Kidney (tissue), 14 donors: ENCODE data around the gene STK26. TPM values are rescaled to one million over a fixed set of nuclear protein-coding genes. Genes with fewer than 3 reads are reported as not detected.

Source experiments
- DNase-seq, 5 donors: peaks; one replicate each; pipeline ENCODE4 v3.0.0-alpha.2; 2013 to 2020
- FAIRE-seq: peaks from 2 replicates; lab custom pipeline; 2012; peaks lifted over from hg19 to GRCh38; lab: Jason Lieb, UNC
- H3K27ac ChIP-seq, 2 donors: one replicate each; pipeline ENCODE4 v1.7.0; 2013; ENCODE audit warnings: low read depth in 2 of 2, low read length in 2 of 2, inconsistent platforms in 1 of 2
- H3K27me3 ChIP-seq: one replicate; pipeline ENCODE4 v1.7.1; 2013; ENCODE audit warnings: low read length, inconsistent platforms; ENCODE audit not compliant: control insufficient read depth, insufficient read depth
- H3K36me3 ChIP-seq, 3 donors: one replicate each; pipeline versions ENCODE4 v1.7.0 to v1.7.1; 2013; ENCODE audit warnings: low read length in 3 of 3, control low read depth in 1 of 3, inconsistent platforms in 1 of 3; ENCODE audit not compliant: insufficient read depth in 3 of 3, control insufficient read depth in 2 of 3
- H3K4me1 ChIP-seq, 3 donors: one replicate each; pipeline versions ENCODE4 v1.7.0 to v1.7.1; 2013; ENCODE audit warnings: low read length in 3 of 3, inconsistent platforms in 1 of 3, low read depth in 1 of 3; ENCODE audit not compliant: control insufficient read depth in 2 of 3, insufficient read depth in 2 of 3
- H3K4me3 ChIP-seq, 3 donors: one replicate each; pipeline versions ENCODE4 v1.7.0 to v1.8.1; 2013; ENCODE audit warnings: low read length in 3 of 3, control low read depth in 1 of 3, inconsistent platforms in 1 of 3
- H3K9ac ChIP-seq, 3 donors: one replicate each; pipeline versions ENCODE4 v1.7.0 to v1.7.1; 2013; ENCODE audit warnings: low read length in 3 of 3, control low read depth in 1 of 3, inconsistent platforms in 1 of 3
- H3K9me3 ChIP-seq, 3 donors: one replicate each; pipeline versions ENCODE4 v1.7.0 to v1.7.1; 2013; ENCODE audit warnings: low read length in 3 of 3, control low read depth in 1 of 3, inconsistent platforms in 1 of 3; ENCODE audit not compliant: control insufficient read depth in 2 of 3, insufficient read depth in 1 of 3
- intact Hi-C: fragments of 100-400 bp; cut with DNase I; formaldehyde crosslinking; loops from one replicate; pipeline ENCODE4 v1.11.1; 2022
- polyA plus RNA-seq: library from polyadenylated mRNA; stranded (reverse); fragments of 350-450 nt; fragmentation: Illumina TruSeq; extraction: RNeasy Lipid Tissue Mini Kit (QIAGEN cat#74804); gene quantifications from one replicate; pipeline ENCODE4 v1.2.3, GENCODE V29; 2014; ENCODE audit warnings: low read depth, low replicate concordance; ENCODE audit not compliant: insufficient read depth
- total RNA-seq: library from RNA; stranded (reverse); fragmentation: NEBNext Ultra II Directional; extraction: Animal tissue kit (Norgen Biotek cat#: 25700); gene quantifications from one replicate; pipeline ENCODE4 v1.2.1, GENCODE V29; 2021
- TF ChIP-seq, protein P1 (sequence below): IDR thresholded peaks from 3 replicates; pipeline ENCODE4 v1.5.1; 2012; ENCODE audit warnings: mild to moderate bottlenecking, moderate library complexity, borderline replicate concordance; ENCODE audit not compliant: insufficient read depth; ENCODE audit errors: extremely low read depth
- donor health status: control.
- donor health status: control.
- donor health status: control.
- donor health status: control.
- donor health status: control.
- donor health status: DM: yes; HTN: yes; CAD: no.
- donor health status: Normal renal cell carcinoma (clear cell type).

Gene STK26
- total and polyA plus RNA-seq, 2 donors from 2014 or later = 2.4 to 4.3 TPM

DNA sequence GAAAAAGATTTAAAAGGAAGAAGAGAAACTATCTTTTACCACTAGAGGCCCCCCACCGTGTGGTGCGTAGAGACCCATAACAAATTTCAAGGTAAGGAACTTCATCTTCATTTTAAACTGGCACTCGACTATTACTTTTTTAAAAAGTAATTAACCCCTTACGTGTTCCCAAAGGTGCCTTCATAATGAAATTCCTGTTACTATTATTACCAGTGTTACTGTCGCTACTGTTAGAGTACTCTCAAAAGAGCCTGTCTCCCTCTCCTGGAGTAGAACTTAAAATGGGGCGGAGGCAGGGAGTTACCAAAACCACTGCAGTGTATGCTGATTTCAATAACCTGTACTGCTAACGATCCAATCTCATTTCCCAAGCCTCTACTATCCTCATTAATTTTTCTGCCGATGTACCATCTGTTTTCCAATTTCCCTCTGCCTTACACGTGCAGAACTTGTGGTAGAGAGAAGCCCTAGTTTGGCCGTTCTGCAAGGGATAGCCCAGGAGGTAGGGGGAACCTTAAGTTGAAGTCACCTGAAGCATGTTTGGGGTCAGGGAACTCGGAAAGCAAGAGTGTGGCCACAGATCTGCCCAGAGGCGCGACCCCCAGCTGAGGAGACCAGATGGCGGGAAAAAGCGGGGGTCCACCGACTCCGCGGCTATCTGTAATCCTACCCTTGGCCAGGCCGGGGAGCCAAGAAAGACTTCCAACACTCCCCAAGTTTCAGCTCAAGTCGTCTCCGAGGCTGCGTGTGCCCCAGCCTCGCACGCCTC, 720 bp upstream of the STK26 start:
- Histone ChIP-seq H3K4me3 (peak overlapping the region; percentile 29 to 63 (median 30)), H3K36me3 (no peaks in the 10 kb centered on the region), H3K9ac (no peak overlapping the region), H3K27me3 (peaks cover 10% of the 10 kb centered on the region), H3K9me3 (no peaks in the 10 kb centered on the region), H3K4me1 (no peaks in the 10 kb centered on the region), H3K27ac (no peak overlapping the region)
- TF ChIP-seq, protein P1, sequence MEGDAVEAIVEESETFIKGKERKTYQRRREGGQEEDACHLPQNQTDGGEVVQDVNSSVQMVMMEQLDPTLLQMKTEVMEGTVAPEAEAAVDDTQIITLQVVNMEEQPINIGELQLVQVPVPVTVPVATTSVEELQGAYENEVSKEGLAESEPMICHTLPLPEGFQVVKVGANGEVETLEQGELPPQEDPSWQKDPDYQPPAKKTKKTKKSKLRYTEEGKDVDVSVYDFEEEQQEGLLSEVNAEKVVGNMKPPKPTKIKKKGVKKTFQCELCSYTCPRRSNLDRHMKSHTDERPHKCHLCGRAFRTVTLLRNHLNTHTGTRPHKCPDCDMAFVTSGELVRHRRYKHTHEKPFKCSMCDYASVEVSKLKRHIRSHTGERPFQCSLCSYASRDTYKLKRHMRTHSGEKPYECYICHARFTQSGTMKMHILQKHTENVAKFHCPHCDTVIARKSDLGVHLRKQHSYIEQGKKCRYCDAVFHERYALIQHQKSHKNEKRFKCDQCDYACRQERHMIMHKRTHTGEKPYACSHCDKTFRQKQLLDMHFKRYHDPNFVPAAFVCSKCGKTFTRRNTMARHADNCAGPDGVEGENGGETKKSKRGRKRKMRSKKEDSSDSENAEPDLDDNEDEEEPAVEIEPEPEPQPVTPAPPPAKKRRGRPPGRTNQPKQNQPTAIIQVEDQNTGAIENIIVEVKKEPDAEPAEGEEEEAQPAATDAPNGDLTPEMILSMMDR = no peak
- FAIRE-seq (no peak), DNase-seq (peak in 1 of 5 donors; percentile 58)
- intact Hi-C loops = no loop called here

DNA sequence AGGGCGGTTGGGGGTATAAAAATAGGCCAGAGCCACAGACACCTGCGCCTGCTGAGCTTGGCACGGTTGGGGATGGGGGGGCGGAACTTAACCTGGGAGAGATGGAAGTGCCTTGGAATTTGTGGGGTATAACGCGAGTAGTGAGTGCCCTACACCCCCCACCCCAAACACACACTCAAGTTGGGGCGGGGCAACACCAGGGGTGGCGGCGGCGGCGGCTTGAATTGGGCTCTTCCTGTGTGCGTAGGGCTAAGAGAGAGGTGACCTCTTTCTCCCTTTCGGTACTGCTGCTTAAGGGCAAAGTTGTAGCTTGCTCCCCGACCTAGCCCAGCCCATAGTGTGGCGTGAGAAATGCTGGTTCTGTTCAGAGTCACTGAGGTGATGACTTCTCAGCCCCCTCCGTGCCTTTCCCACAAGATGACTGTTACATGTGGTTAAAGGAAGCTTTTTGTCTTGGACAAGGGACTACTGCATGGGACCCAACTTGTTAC, 839 bp downstream of the STK26 start:
- TF ChIP-seq, protein P1 = no peak
- Histone ChIP-seq H3K27me3 (peaks cover 11% of the 10 kb centered on the region), H3K9ac (no peak overlapping the region), H3K4me1 (no peaks in the 10 kb centered on the region), H3K27ac (no peak overlapping the region), H3K4me3 (peak overlapping the region; percentile 41 to 63 (median 50)), H3K9me3 (no peaks in the 10 kb centered on the region), H3K36me3 (no peaks in the 10 kb centered on the region)
- FAIRE-seq = no peak
- no peak for DNase-seq
- intact Hi-C loops = no loop called here

DNA sequence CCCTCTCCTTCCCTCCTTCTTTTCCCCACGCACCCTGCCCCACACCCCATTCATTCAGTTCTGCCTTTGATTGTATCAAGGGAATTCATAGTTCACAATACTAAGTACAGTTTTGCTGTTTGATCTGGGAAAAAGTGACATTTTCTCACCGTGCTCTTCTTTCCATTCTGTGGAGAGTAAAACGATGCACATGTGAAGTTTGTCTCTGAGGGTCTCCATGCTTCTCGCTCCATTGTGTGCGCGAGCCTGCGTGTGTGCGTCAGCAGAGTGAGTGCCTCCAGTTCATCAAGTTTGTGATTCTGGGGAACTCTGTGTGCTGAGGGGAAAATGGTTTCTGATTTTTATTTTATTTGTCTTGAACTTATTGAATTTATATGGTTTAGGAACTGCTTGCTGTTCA, 1.9 kb downstream of the STK26 start:
- TF ChIP-seq, protein P1 = no peak
- H3K9ac ChIP-seq = no peak overlapping the region
- no peaks in the 10 kb centered on the region for H3K9me3 ChIP-seq
- FAIRE-seq (no peak), DNase-seq (no peak)
- no peaks in the 10 kb centered on the region for H3K36me3 ChIP-seq
- intact Hi-C loops = no loop called here
- peaks cover 10% of the 10 kb centered on the region for H3K27me3 ChIP-seq
- no peak overlapping the region for H3K27ac ChIP-seq
- no peaks in the 10 kb centered on the region for H3K4me1 ChIP-seq
- peak overlapping the region in 1 of 3 donors; percentile 6 for H3K4me3 ChIP-seq
